SK-N-SH (cell line): Measurements from ENCODE around the gene SAE1. TPM values are rescaled to one million over a fixed set of nuclear protein-coding genes. Genes with fewer than 3 reads are reported as not detected.

Experiments
- CTCF ChIA-PET: fragments of 300-600, 350-600 bp; formaldehyde crosslinking; extraction: SDS; loops from one replicate; lab custom pipeline; 2021; lab: Yijun Ruan, JAX
- POLR2A ChIA-PET: fragments of 350-600 bp; sonication (Branson Sonifier 250); formaldehyde crosslinking; extraction: SDS; loops from one replicate; lab custom pipeline; 2020; ENCODE audit warnings: antibody characterized with exemption, inconsistent platforms; lab: Yijun Ruan, JAX
- DNase-seq: peaks from one replicate; pipeline ENCODE4 v3.0.0; 2012
- H2AFZ ChIP-seq: fragments of 200-600 bp; sonication (generic); 2 replicates; pipeline ENCODE4 v1.8.1; 2016; ENCODE audit warnings: antibody characterized with exemption, mild to moderate bottlenecking, low read depth
- H3F3A ChIP-seq: fragments of 200-600 bp; sonication (generic); replicated peaks from 2 replicates; pipeline ENCODE3; 2016; ENCODE audit warnings: antibody characterized with exemption, mild to moderate bottlenecking; ENCODE audit not compliant: insufficient read depth
- H3K27ac ChIP-seq, 2 experiments: fragments of 200-500 bp in 1 of 2; fragments of 200-600 bp in 1 of 2; sonication (Bioruptor generic) in 1 of 2; sonication (generic), shearing (Covaris generic) in 1 of 2; 2 replicates each; pipeline versions ENCODE4 v1.5.1 to v1.6.1; 2014 to 2016; ENCODE audit warnings: low read depth in 2 of 2, inconsistent platforms in 1 of 2, low read length in 1 of 2, mild to moderate bottlenecking in 1 of 2, mixed read lengths in 1 of 2
- H3K27me3 ChIP-seq: fragments of 200-600 bp; sonication (generic), shearing (Covaris generic); 2 replicates; pipeline ENCODE4 v1.6.1; 2016; ENCODE audit warnings: mixed run types; ENCODE audit not compliant: insufficient read depth
- H3K36me3 ChIP-seq, 2 experiments: fragments of 200-500 bp in 1 of 2; fragments of 200-600 bp in 1 of 2; sonication (Bioruptor generic) in 1 of 2; sonication (generic) in 1 of 2; replicated peaks in 1 of 2; 2 replicates each; pipeline versions ENCODE3 to v1.5.1; 2014 to 2016; ENCODE audit warnings: low read length in 1 of 2, mild to moderate bottlenecking in 1 of 2; ENCODE audit not compliant: insufficient read depth in 2 of 2, control insufficient read depth in 1 of 2
- H3K4me1 ChIP-seq, 2 experiments: fragments of 200-500 bp in 1 of 2; fragments of 200-600 bp in 1 of 2; sonication (Bioruptor generic) in 1 of 2; sonication (generic), shearing (Covaris generic) in 1 of 2; 2 replicates each; pipeline versions ENCODE4 v1.5.1 to v1.6.1; 2014 to 2016; ENCODE audit warnings: low read depth in 1 of 2, low read length in 1 of 2, mixed run types in 1 of 2; ENCODE audit not compliant: insufficient read depth in 2 of 2, control insufficient read depth in 1 of 2
- H3K4me2 ChIP-seq: fragments of 200-600 bp; sonication (generic), shearing (Covaris generic); 2 replicates; pipeline ENCODE4 v1.6.1; 2017; ENCODE audit warnings: mixed run types
- H3K4me3 ChIP-seq, 2 experiments: fragments of 200-500 bp in 1 of 2; fragments of 200-600 bp in 1 of 2; sonication (Bioruptor generic) in 1 of 2; sonication (generic), shearing (Covaris generic) in 1 of 2; 2 replicates each; pipeline versions ENCODE4 v1.5.1 to v1.8.1; 2014 to 2016; ENCODE audit warnings: low read depth in 2 of 2, inconsistent platforms in 1 of 2, low read length in 1 of 2, mild to moderate bottlenecking in 1 of 2, mixed read lengths in 1 of 2, moderate library complexity in 1 of 2
- H3K79me2 ChIP-seq: fragments of 200-600 bp; sonication (generic); 2 replicates; pipeline ENCODE4 v1.8.1; 2017; ENCODE audit warnings: mild to moderate bottlenecking; ENCODE audit not compliant: insufficient read depth
- H3K9ac ChIP-seq: fragments of 200-600 bp; sonication (generic); 2 replicates; pipeline ENCODE4 v1.6.1; 2017; ENCODE audit warnings: mixed run types
- H3K9me2 ChIP-seq: fragments of 200-600 bp; sonication (generic); 2 replicates; pipeline ENCODE4 v1.6.1; 2017; ENCODE audit warnings: mixed run types
- H3K9me3 ChIP-seq: fragments of 200-600 bp; sonication (generic); 2 replicates; pipeline ENCODE4 v1.6.1; 2017; ENCODE audit warnings: mixed run types, mild to moderate bottlenecking, moderate library complexity
- H4K20me1 ChIP-seq: fragments of 200-600 bp; sonication (generic); 2 replicates; pipeline ENCODE4 v1.6.1; 2017; ENCODE audit warnings: mild to moderate bottlenecking, mixed run types; ENCODE audit not compliant: insufficient read depth
- CTCF ChIP-seq: fragments of 200-600 bp; sonication (generic); IDR thresholded peaks from 2 replicates; pipeline ENCODE4 v1.6.1; 2017; ENCODE audit warnings: antibody characterized with exemption, mild to moderate bottlenecking, moderate library complexity
- FOSL2 ChIP-seq: IDR thresholded peaks from 2 replicates; pipeline ENCODE4 v1.4.0; 2012; ENCODE audit warnings: low read depth, mild to moderate bottlenecking, moderate library complexity, borderline replicate concordance
- FOXM1 ChIP-seq: IDR thresholded peaks from 2 replicates; pipeline ENCODE4 v1.4.0; 2012; ENCODE audit warnings: low read depth, mild to moderate bottlenecking
- GABPA ChIP-seq: IDR thresholded peaks from 2 replicates; pipeline ENCODE4 v1.4.0; 2012; ENCODE audit warnings: low read depth, mild to moderate bottlenecking
- IRF3 ChIP-seq: fragments of 150-350 bp; IDR thresholded peaks from 2 replicates; pipeline ENCODE4 v1.6.1; 2016; ENCODE audit warnings: mild to moderate bottlenecking, low read depth, low read length
- JUND ChIP-seq: IDR thresholded peaks from 2 replicates; pipeline ENCODE4 v1.4.0; 2012
- MAX ChIP-seq: IDR thresholded peaks from 2 replicates; pipeline ENCODE4 v1.4.0; 2012; ENCODE audit warnings: low read depth
- MEF2A ChIP-seq: IDR thresholded peaks from 2 replicates; pipeline ENCODE4 v1.4.0; 2012; ENCODE audit warnings: low read depth, borderline replicate concordance
- MXI1 ChIP-seq: IDR thresholded peaks from 2 replicates; pipeline ENCODE4 v1.6.1; 2012; ENCODE audit warnings: mild to moderate bottlenecking, low read depth, low read length, improper control_type of control experiment
- RAD21 ChIP-seq: IDR thresholded peaks from 2 replicates; pipeline ENCODE4 v1.6.1; 2012; ENCODE audit warnings: mild to moderate bottlenecking, low read length
- RFX5 ChIP-seq: IDR thresholded peaks from 2 replicates; pipeline ENCODE4 v1.6.1; 2012; ENCODE audit warnings: mild to moderate bottlenecking, improper control_type of control experiment, low read length
- USF2 ChIP-seq: fragments of 150-350 bp; IDR thresholded peaks from 2 replicates; pipeline ENCODE4 v1.6.1; 2017; ENCODE audit warnings: antibody characterized with exemption, low read length, low read depth, borderline replicate concordance
- YY1 ChIP-seq: IDR thresholded peaks from 2 replicates; pipeline ENCODE4 v1.4.0; 2012; ENCODE audit warnings: low read depth, mild to moderate bottlenecking
- ZBTB33 ChIP-seq: IDR thresholded peaks from 2 replicates; pipeline ENCODE4 v1.4.0; 2012; ENCODE audit warnings: low read depth, borderline replicate concordance
- WGBS: methylation state at CpG from one replicate; pipeline ENCODE4 v1.1.6; 2017; ENCODE audit warnings: low lambda C conversion rate; 5-methylcytosine and 5-hydroxymethylcytosine counted together
- polyA plus RNA-seq, 3 experiments: library from polyadenylated mRNA; depleted of rRNA; stranded (reverse); fragments of >200 nt; gene quantifications; 2 replicates each; pipeline ENCODE4 v1.2.3, GENCODE V29; 2012
- TF ChIP-seq, protein P1 (sequence below): IDR thresholded peaks from 2 replicates; pipeline ENCODE4 v1.6.1; 2012; ENCODE audit warnings: mild to moderate bottlenecking, low read depth, low read length, moderate library complexity

SAE1 gene
- polyA plus RNA-seq, 1 of the 3 experiments (the other 2 are of a cell fraction): 123 TPM

- Histone ChIP-seq H2AFZ (no peak overlapping the region), H3K4me1 (peaks cover 17 to 47% of the 10 kb centered on the region in 2 experiments; a peak in 3 of 4 replicates), H3F3A (peaks cover 37% of the 10 kb centered on the region), H3K79me2 (peaks cover 50% of the 10 kb centered on the region), H3K9ac (no peak overlapping the region), H3K9me3 (no peaks in the 10 kb centered on the region), H3K27me3 (no peaks in the 10 kb centered on the region), H3K4me2 (no peak overlapping the region), H3K9me2 (no peaks in the 10 kb centered on the region), H3K36me3 (peaks cover 3 to 21% of the 10 kb centered on the region in 2 experiments), H4K20me1 (peaks cover 24% of the 10 kb centered on the region; the same call in 1 of the 2 replicates), H3K27ac (peak overlapping the region in 1 of 2 experiments; percentile 77; a peak in 2 of 4 replicates), H3K4me3 (no peak overlapping the region)
- CTCF ChIA-PET: interaction anchor here (1.0 to 5.8 kb wide), 8 partner anchors 10 to 107 kb away, joined by 3 to 41 read pairs (median 5); no protein-coding TSS in a partner anchor
- WGBS: 81% methylated on average over 17 of the region's 17 CpGs
- TF ChIP-seq ZBTB33 (no peak), MEF2A (no peak), FOSL2 (no peak), RFX5 (no peak), FOXM1 (no peak), CTCF (no peak), GABPA (no peak), YY1 (no peak), USF2 (no peak), MAX (no peak), MXI1 (no peak), RAD21 (no peak), JUND (no peak), IRF3 (no peak)
- TF ChIP-seq, protein P1, sequence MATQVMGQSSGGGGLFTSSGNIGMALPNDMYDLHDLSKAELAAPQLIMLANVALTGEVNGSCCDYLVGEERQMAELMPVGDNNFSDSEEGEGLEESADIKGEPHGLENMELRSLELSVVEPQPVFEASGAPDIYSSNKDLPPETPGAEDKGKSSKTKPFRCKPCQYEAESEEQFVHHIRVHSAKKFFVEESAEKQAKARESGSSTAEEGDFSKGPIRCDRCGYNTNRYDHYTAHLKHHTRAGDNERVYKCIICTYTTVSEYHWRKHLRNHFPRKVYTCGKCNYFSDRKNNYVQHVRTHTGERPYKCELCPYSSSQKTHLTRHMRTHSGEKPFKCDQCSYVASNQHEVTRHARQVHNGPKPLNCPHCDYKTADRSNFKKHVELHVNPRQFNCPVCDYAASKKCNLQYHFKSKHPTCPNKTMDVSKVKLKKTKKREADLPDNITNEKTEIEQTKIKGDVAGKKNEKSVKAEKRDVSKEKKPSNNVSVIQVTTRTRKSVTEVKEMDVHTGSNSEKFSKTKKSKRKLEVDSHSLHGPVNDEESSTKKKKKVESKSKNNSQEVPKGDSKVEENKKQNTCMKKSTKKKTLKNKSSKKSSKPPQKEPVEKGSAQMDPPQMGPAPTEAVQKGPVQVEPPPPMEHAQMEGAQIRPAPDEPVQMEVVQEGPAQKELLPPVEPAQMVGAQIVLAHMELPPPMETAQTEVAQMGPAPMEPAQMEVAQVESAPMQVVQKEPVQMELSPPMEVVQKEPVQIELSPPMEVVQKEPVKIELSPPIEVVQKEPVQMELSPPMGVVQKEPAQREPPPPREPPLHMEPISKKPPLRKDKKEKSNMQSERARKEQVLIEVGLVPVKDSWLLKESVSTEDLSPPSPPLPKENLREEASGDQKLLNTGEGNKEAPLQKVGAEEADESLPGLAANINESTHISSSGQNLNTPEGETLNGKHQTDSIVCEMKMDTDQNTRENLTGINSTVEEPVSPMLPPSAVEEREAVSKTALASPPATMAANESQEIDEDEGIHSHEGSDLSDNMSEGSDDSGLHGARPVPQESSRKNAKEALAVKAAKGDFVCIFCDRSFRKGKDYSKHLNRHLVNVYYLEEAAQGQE: no peak
- DNase-seq: peak; percentile 41
- POLR2A ChIA-PET: interaction anchor here (1.1 to 1.2 kb wide), 2 partner anchors 9 to 53 kb away, joined by 5 to 6 read pairs; no protein-coding TSS in a partner anchor
Observed at GRCh38 chr19:47186446-47187334, 56.1 kb downstream of the SAE1 start.
